Mesenteric fat pad (tissue), 1 donor: ENCODE measurements around the gene IPMK. TPM values are rescaled to one million over a fixed set of nuclear protein-coding genes. Genes with fewer than 3 reads are reported as not detected.

Experiments used
- DNase-seq: peaks from one replicate; pipeline ENCODE4 v3.0.0-alpha.2; 2020; ENCODE audit warnings: low spot score
- long read RNA-seq: library from polyadenylated mRNA; unstranded; transcript quantifications from one replicate; pipeline ENCODE4 v2.0.0, GENCODE V29; 2020
- total RNA-seq: library from RNA; stranded (reverse); fragmentation: NEBNext Ultra II Directional; extraction: Animal tissue kit (Norgen Biotek cat#: 25700); gene quantifications from one replicate; pipeline ENCODE4 v1.2.1, GENCODE V29; 2021
- donor health status: DM: yes; HTN: yes; CAD: no.

Gene IPMK
- 5.7 TPM for total RNA-seq
- long read RNA-seq, full-length matches to known transcripts, result 1 of 7 reads
- long read RNA-seq, partial matches to known transcripts, result 1 of 7 reads
- long read RNA-seq, other reads (novel, unspliced or antisense), result 5 of 7 reads

- peak; percentile 99 for DNase-seq
Observed at GRCh38 chr10:58267713-58268453, at the start of gene IPMK. Gene IPMK (minus strand): TSS chr10:58267894. CDS start chr10:58267611, 283 bp downstream.

GRCh38 chr10:58316874-58317273 lies 49.2 kb upstream of the IPMK start:
- DNase-seq, result no peak

DNA sequence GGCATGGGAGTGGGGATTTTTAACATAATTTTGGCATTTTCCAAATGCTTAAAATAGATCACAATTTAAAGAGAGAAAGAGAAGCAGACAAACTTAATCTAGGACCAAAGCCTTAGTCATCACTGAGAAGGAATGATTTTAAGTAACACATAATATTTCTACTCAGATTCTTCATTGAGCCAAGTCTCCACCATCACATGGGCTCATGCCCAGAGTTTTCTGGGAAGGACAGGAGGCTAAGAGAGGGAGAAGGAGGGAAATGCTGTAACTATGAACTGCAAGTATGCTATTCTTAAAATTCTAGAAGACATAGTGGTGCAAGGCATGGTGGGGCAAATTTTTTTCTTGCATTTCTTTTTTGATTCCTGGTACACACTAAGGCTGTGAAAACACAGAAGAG lies 43.3 kb upstream of the IPMK start:
- no peak for DNase-seq

DNA sequence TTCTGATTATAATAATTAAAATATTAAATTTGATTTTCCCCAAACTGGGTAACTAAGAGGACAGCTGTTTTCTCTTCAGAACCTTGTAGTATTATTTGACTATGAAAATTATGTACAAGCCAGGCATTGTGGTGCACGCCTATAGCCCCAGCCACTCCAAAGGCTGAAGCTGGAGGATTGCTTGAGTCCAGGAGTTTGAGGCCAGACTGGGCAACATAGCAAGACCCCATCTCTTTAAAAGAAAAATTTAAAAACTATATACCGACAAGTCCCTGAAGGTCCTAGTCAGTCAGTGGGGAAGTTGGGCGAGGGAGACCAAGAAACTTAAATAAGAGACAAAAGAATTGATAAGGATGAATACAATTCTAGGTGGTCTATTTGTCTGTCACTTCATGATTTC lies 40.0 kb upstream of the IPMK start:
- DNase-seq, result no peak

DNA sequence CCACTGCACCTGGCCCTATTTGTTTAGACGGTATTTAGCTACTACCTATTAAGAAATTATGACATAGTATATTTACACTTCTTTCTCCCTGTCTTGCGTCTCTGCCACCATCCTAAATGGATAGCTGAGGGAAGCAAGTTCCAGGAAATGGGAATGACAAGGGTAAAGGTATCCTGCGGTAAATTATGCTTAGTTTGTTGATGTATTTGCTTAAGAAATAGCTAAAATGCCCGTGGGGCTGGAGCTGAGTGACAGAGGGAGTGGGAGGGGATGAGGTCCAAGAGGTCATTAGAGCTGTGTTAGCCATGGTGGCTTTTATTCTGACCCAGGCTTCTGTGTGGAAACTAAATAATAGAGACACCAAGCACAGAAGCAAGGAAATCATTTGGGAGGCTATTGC lies 38.1 kb upstream of the IPMK start:
- no peak for DNase-seq

GRCh38 chr10:58304099-58304633 lies 36.5 kb upstream of the IPMK start:
- no peak for DNase-seq

- DNase-seq, result no peak
Observed at GRCh38 chr10:58302254-58302653, 34.6 kb upstream of the IPMK start.

DNA sequence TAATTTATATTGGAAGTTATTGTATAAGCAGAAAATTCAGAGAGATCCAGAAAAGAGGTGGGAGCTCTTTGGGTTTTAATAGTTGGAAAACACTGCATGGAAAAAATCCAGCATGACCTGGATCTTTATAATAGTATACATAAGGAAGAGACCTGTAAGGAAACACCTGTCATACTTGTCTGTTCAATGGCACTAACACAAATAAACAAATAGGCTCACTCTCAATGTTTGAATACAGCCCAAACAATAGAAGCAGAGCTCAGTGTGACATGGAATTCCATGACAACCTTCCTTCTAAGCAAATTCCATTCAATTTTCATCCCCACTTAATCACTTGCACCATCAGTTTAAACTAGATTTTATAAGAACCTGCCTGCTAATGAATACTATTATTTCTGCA lies 33.0 kb upstream of the IPMK start:
- DNase-seq, result no peak

GRCh38 chr10:58299580-58299979 lies 31.9 kb upstream of the IPMK start:
- no peak for DNase-seq

- no peak for DNase-seq
Observed at GRCh38 chr10:58293989-58294388, 26.3 kb upstream of the IPMK start.

DNA sequence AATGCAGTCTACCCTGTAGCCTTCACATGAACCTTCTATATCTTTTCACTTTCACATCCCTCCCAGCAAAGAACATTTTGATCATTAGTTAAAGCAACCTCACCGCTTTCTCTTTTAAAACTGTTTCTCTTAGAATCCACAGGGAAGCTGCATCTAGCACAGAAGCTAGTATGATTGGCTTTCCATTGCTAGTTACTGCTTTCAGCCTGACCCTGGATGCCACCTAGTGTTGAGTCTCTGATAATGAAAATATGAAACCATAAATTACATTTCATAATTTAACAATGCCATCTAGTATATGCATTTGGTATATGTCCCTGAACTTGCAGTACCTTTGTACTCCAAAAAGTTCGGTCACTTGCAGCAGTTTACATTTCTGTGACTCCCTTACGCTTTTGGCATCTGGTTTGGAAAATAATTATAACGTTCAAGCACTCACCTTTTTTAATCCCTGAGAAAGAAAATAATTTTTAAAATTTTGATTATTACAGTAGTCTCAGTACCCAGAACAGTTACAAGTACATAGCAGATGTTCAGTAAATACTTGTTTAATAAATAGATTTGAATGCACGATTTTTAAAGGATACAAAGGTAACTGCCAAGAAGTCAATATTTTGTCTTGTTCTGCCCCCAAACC lies 24.0 kb upstream of the IPMK start:
- DNase-seq, result no peak

- DNase-seq, result no peak
Observed at GRCh38 chr10:58282615-58283014, 14.9 kb upstream of the IPMK start.

- no peak for DNase-seq
Observed at GRCh38 chr10:58281092-58281752, 13.5 kb upstream of the IPMK start.

DNA sequence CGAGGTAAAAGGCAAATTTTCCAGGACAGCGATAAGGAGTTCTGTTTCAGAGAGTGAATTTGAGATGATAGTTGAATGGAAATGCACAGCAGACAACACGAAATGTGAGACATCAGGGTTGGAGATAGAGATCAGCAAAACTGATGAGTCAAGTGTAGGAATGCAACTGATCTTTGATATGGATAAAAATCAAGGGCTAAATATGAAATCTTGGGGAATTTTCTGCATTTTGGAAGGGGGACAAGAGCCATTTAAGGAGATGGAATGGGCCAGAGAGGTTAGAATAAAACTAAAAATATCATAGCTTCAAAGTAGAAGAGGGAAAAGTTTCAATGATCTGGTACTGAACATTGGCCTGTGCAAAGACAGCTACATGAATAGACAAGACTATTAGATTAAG lies 12.8 kb upstream of the IPMK start:
- no peak for DNase-seq

DNA sequence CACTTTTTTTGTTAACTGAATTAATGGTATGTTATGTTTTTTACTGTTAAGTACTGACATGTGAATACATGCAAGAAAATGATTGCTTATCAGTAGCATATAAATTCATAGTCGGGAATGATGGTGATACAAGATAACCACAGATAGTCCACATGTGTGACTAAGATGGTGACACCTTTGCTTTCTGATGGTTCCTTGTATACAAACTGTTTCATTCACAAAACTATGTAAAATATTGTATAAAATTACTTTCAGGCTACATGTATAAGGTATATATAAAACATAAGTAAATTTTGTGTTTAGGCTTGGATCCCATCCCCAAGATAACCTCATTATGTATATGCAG lies 11.2 kb upstream of the IPMK start:
- DNase-seq, result no peak

DNA sequence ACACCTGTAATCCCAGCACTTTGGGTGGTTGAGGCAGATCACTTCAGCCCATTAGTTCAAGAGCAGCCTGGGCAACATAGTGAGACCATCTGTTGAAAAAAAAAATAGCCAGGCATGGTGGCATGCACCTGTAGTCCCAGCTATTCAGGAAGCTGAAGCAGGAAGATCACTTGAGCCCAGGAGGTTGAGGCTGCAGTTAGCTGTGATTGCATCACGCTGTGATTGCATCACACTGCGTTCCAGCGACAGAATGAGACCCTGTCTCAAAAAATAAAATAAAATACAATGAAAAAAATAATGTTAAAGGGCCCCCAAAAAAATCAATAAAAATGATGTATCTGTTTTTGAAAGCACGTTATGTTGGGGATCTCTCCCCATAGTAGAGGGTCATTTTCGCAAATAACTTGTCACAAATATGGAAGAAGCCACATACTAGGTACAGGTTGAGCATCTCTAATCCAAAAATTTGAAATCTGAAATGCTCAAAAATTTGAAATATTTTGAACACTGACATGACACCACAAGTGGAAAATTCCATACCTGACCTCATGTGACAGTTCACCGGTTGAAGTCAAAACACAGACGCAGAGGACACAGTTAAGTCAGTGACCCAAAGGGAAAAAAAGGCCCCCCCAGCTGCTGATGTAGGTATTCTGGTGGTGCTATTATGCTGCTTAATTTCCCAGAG lies 10.7 kb upstream of the IPMK start:
- no peak for DNase-seq

- no peak for DNase-seq
Observed at GRCh38 chr10:58275908-58276307, 8.2 kb upstream of the IPMK start.

- no peak for DNase-seq
Observed at GRCh38 chr10:58275261-58275660, 7.6 kb upstream of the IPMK start.

DNA sequence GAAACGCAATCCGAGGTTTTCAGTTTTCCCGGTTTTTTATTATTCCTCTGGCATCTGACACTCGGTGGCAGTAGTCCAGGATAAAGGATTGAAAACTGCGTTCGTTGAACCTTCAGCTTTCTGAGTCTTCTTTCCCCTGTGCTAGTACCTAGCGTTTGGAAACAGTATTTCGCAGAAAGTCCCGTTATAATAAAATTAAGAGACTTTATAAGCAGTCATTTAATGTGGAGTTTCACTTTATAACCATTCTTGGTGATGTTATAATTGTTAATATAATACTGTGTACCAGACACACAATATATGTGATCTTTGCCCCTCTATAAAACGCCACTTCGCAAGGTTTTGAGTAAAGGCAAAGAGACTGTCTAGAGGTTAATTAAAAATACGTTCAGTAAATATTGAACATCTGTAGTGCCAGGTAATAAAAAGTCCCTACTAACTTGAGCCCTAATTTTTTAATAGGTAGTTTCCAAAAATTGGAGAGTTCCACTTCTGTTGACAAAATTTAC lies 2.1 kb upstream of the IPMK start:
- DNase-seq, result no peak

- peak; percentile 98 for DNase-seq
Observed at GRCh38 chr10:58268946-58269781, 1.5 kb upstream of the IPMK start, which contains the start of gene CISD1. Gene CISD1 (plus strand): TSS chr10:58269162. CDS start chr10:58269274, 112 bp downstream.
